ENCODE measurements around the gene MTUS2. TPM values are rescaled to one million over a fixed set of nuclear protein-coding genes. Genes with fewer than 3 reads are reported as not detected.

MTUS2 gene
- total RNA-seq, 1 donor, result 0.36 TPM

- H3K4me1 ChIP-seq (ENCODE audit: insufficient read depth, low read length), result peaks cover 22% of the 10 kb centered on the region
- H3K27ac ChIP-seq (ENCODE audit: low read depth, low read length), result no peak overlapping the region
- no peak for TF ChIP-seq CTCF (IDR thresholded peaks at IDR 0.05; ENCODE audit: extremely low read depth, low read depth, low read length)
- no peak overlapping the region for H2AFZ ChIP-seq (ENCODE audit: low read length)
- peaks cover 18% of the 10 kb centered on the region for H3K79me2 ChIP-seq (ENCODE audit: insufficient read depth, low read length)
- H3K4me2 ChIP-seq (ENCODE audit: insufficient read depth, low read length), result no peak overlapping the region
- H4K20me1 ChIP-seq (ENCODE audit: insufficient read depth, low read length), result no peaks in the 10 kb centered on the region
- no peak overlapping the region for H3K4me3 ChIP-seq (ENCODE audit: insufficient read depth, low read length)
- peaks cover 78% of the 10 kb centered on the region for H3K36me3 ChIP-seq (ENCODE audit: insufficient read depth, low read length)
- no peaks in the 10 kb centered on the region for H3K27me3 ChIP-seq (ENCODE audit: insufficient read depth, low read length)
- H3K9me3 ChIP-seq (ENCODE audit: low read depth, low read length), result no peaks in the 10 kb centered on the region
- DNase-seq (ENCODE audit: insufficient read length, low spot score, missing footprints), result no peak
Observed at GRCh38 chr13:29516880-29517279, 696.7 kb downstream of the MTUS2 start.

GRCh38 chr13:29519921-29520320 is 699.8 kb downstream of the MTUS2 start:
- Histone ChIP-seq H3K36me3 (ENCODE audit: insufficient read depth, low read length) (peaks cover 66% of the 10 kb centered on the region), H3K4me1 (ENCODE audit: insufficient read depth, low read length) (peaks cover 44% of the 10 kb centered on the region), H3K79me2 (ENCODE audit: insufficient read depth, low read length) (peaks cover 26% of the 10 kb centered on the region), H3K4me3 (ENCODE audit: insufficient read depth, low read length) (no peak overlapping the region), H4K20me1 (ENCODE audit: insufficient read depth, low read length) (no peaks in the 10 kb centered on the region), H3K4me2 (ENCODE audit: insufficient read depth, low read length) (no peak overlapping the region), H3K27me3 (ENCODE audit: insufficient read depth, low read length) (no peaks in the 10 kb centered on the region), H2AFZ (ENCODE audit: low read length) (no peak overlapping the region), H3K27ac (ENCODE audit: low read depth, low read length) (peak overlapping the region; percentile 97), H3K9me3 (ENCODE audit: low read depth, low read length) (no peaks in the 10 kb centered on the region)
- DNase-seq (ENCODE audit: insufficient read length, low spot score, missing footprints), result no peak
- no peak for TF ChIP-seq CTCF (IDR thresholded peaks at IDR 0.05; ENCODE audit: extremely low read depth, low read depth, low read length)

- no peak for TF ChIP-seq CTCF (IDR thresholded peaks at IDR 0.05; ENCODE audit: extremely low read depth, low read depth, low read length)
- Histone ChIP-seq H3K4me2 (ENCODE audit: insufficient read depth, low read length) (peak overlapping the region; percentile 42), H3K36me3 (ENCODE audit: insufficient read depth, low read length) (peaks cover 60% of the 10 kb centered on the region), H3K4me3 (ENCODE audit: insufficient read depth, low read length) (no peak overlapping the region), H4K20me1 (ENCODE audit: insufficient read depth, low read length) (no peaks in the 10 kb centered on the region), H3K27ac (ENCODE audit: low read depth, low read length) (peak overlapping the region; percentile 97), H3K4me1 (ENCODE audit: insufficient read depth, low read length) (peaks cover 44% of the 10 kb centered on the region), H2AFZ (ENCODE audit: low read length) (no peak overlapping the region), H3K9me3 (ENCODE audit: low read depth, low read length) (no peaks in the 10 kb centered on the region), H3K27me3 (ENCODE audit: insufficient read depth, low read length) (no peaks in the 10 kb centered on the region), H3K79me2 (ENCODE audit: insufficient read depth, low read length) (peaks cover 34% of the 10 kb centered on the region)
- peak; percentile 92 for DNase-seq (ENCODE audit: insufficient read length, low spot score, missing footprints)
Observed at GRCh38 chr13:29520671-29521070, 700.5 kb downstream of the MTUS2 start.

- peaks cover 37% of the 10 kb centered on the region for H3K79me2 ChIP-seq (ENCODE audit: insufficient read depth, low read length)
- H3K4me2 ChIP-seq (ENCODE audit: insufficient read depth, low read length), result peak overlapping the region; percentile 43
- TF ChIP-seq CTCF (IDR thresholded peaks at IDR 0.05; ENCODE audit: extremely low read depth, low read depth, low read length), result no peak
- H3K27me3 ChIP-seq (ENCODE audit: insufficient read depth, low read length), result no peaks in the 10 kb centered on the region
- H3K4me1 ChIP-seq (ENCODE audit: insufficient read depth, low read length), result peaks cover 44% of the 10 kb centered on the region
- DNase-seq (ENCODE audit: insufficient read length, low spot score, missing footprints), result no peak
- no peaks in the 10 kb centered on the region for H4K20me1 ChIP-seq (ENCODE audit: insufficient read depth, low read length)
- no peaks in the 10 kb centered on the region for H3K9me3 ChIP-seq (ENCODE audit: low read depth, low read length)
- peak overlapping the region; percentile 97 for H3K27ac ChIP-seq (ENCODE audit: low read depth, low read length)
- no peak overlapping the region for H2AFZ ChIP-seq (ENCODE audit: low read length)
- H3K4me3 ChIP-seq (ENCODE audit: insufficient read depth, low read length), result no peak overlapping the region
- peaks cover 54% of the 10 kb centered on the region for H3K36me3 ChIP-seq (ENCODE audit: insufficient read depth, low read length)
Observed at GRCh38 chr13:29521336-29521735, 701.2 kb downstream of the MTUS2 start.

Data from osteoblast (primary cell).